HCT116 (cell line): Measurements from ENCODE around the gene TNF. TPM values are rescaled to one million over a fixed set of nuclear protein-coding genes. Genes with fewer than 3 reads are reported as not detected.

ENCODE experiments used
- ATAC-seq: fragments of 200-7000 bp; cut with Tn5 transposase; 2 replicates; pipeline ENCODE4 v1.9.1; 2020; ENCODE audit warnings: mild to moderate bottlenecking, moderate library complexity
- BruUV-seq: library from RNA; stranded (reverse); fragments of 400-500 nt; replicated peaks from 2 replicates; lab custom pipeline; 2021; lab: Mats Ljungman, UMichigan
- CTCF ChIA-PET: fragments of 300-600 bp; sonication (Branson Sonifier 250); formaldehyde crosslinking; loops from one replicate; lab custom pipeline; 2021; ENCODE audit warnings: antibody characterized with exemption; lab: Charles Lee
- POLR2A ChIA-PET: fragments of 300-600, 350-600 bp; sonication (Branson Sonifier 250); formaldehyde crosslinking; loops from one replicate; lab custom pipeline; 2021; ENCODE audit warnings: antibody characterized with exemption; lab: Charles Lee
- RAD21 ChIA-PET, 2 experiments: fragments of 300-600 bp; sonication (Branson Sonifier 250); formaldehyde crosslinking; loops; one replicate each; lab custom pipeline; 2023; ENCODE audit warnings: low total read pairs in 2 of 2; ENCODE audit not compliant: uncharacterized antibody in 2 of 2, unreplicated experiment in 2 of 2, low non-redundant PET in 1 of 2; lab: Charles Lee
- DNase-seq: peaks from one replicate; pipeline ENCODE4 v3.0.0-alpha.2; 2010; ENCODE audit warnings: low read depth, low spot score
- H2AFZ ChIP-seq: fragments of 200-600 bp; shearing (Covaris generic), sonication (generic); 2 replicates; pipeline ENCODE4 v1.6.1; 2017; ENCODE audit warnings: low read depth, mixed run types, mixed read lengths, antibody characterized with exemption, low read length; ENCODE audit not compliant: poor library complexity, severe bottlenecking
- H3K27ac ChIP-seq: 2 replicates; pipeline ENCODE4 v1.5.1; 2012; ENCODE audit warnings: low read depth, low read length
- H3K27me3 ChIP-seq: fragments of 200-600 bp; sonication (generic); 2 replicates; pipeline ENCODE4 v1.6.1; 2016; ENCODE audit warnings: mixed run types, low read length, mixed read lengths; ENCODE audit not compliant: insufficient read depth
- H3K36me3 ChIP-seq, 2 experiments: fragments of 200-500 bp in 1 of 2; fragments of 200-600 bp in 1 of 2; sonication (Bioruptor generic) in 1 of 2; sonication (generic) in 1 of 2; 2 replicates each; pipeline versions ENCODE4 v1.5.1 to v1.6.1; 2014 to 2016; ENCODE audit warnings: low read length in 2 of 2, inconsistent platforms in 1 of 2, mixed read lengths in 1 of 2, mixed run types in 1 of 2; ENCODE audit not compliant: insufficient read depth in 2 of 2, control insufficient read depth in 1 of 2
- H3K4me1 ChIP-seq, 2 experiments: fragments of 200-600 bp in 1 of 2; sonication (generic) in 1 of 2; 2 replicates each; pipeline versions ENCODE4 v1.5.1 to v1.6.1; 2012 to 2017; ENCODE audit warnings: low read length in 2 of 2, inconsistent platforms in 1 of 2, mild to moderate bottlenecking in 1 of 2, mixed read lengths in 1 of 2, mixed run types in 1 of 2, moderate library complexity in 1 of 2; ENCODE audit not compliant: insufficient read depth in 2 of 2, control insufficient read depth in 1 of 2
- H3K4me2 ChIP-seq: fragments of 200-600 bp; sonication (generic); 2 replicates; pipeline ENCODE4 v1.6.1; 2017; ENCODE audit warnings: mixed run types, low read length, mixed read lengths
- H3K4me3 ChIP-seq, 2 experiments: fragments of 200-600 bp in 1 of 2; sonication (generic) in 1 of 2; replicated peaks in 1 of 2; 2 replicates each; pipeline ENCODE4 v1.5.1; 2011 to 2016; ENCODE audit warnings: low read length in 2 of 2, control low read depth in 1 of 2, low read depth in 1 of 2, mild to moderate bottlenecking in 1 of 2, mixed read lengths in 1 of 2, mixed run types in 1 of 2
- H3K79me2 ChIP-seq: fragments of 200-600 bp; sonication (generic); 2 replicates; pipeline ENCODE4 v1.6.1; 2017; ENCODE audit warnings: mild to moderate bottlenecking, mixed run types, low read length, moderate library complexity, mixed read lengths; ENCODE audit not compliant: insufficient read depth
- H3K9ac ChIP-seq: fragments of 200-600 bp; sonication (generic); 2 replicates; pipeline ENCODE4 v1.6.1; 2016; ENCODE audit warnings: low read length, mixed read lengths
- H3K9me2 ChIP-seq: fragments of 200-600 bp; sonication (generic), shearing (Covaris generic); 2 replicates; pipeline ENCODE4 v1.6.1; 2017; ENCODE audit warnings: mixed run types, mild to moderate bottlenecking, moderate library complexity; ENCODE audit not compliant: insufficient read depth
- H3K9me3 ChIP-seq, 2 experiments: fragments of 200-500 bp in 1 of 2; fragments of 200-600 bp in 1 of 2; sonication (Bioruptor generic) in 1 of 2; sonication (generic) in 1 of 2; 2 replicates each; pipeline ENCODE4 v1.6.1; 2014 to 2017; ENCODE audit warnings: low read length in 2 of 2, mixed read lengths in 2 of 2, inconsistent platforms in 1 of 2, low read depth in 1 of 2, mild to moderate bottlenecking in 1 of 2, mixed run types in 1 of 2, moderate library complexity in 1 of 2; ENCODE audit not compliant: control insufficient read depth in 1 of 2, insufficient read depth in 1 of 2
- H4K20me1 ChIP-seq: fragments of 200-600 bp; sonication (generic), shearing (Covaris generic); 2 replicates; pipeline ENCODE4 v1.6.1; 2017; ENCODE audit warnings: mixed run types, mild to moderate bottlenecking, moderate library complexity; ENCODE audit not compliant: insufficient read depth
- ATF3 ChIP-seq: IDR thresholded peaks from 2 replicates; pipeline ENCODE4 v1.6.1; 2012
- CTCF ChIP-seq, 3 experiments: fragments of 200-600 bp in 1 of 3; sonication (generic) in 1 of 3; IDR thresholded peaks in 2 of 3; conservative IDR thresholded peaks in 1 of 3; 2 replicates each; pipeline ENCODE4 v1.5.1; 2012 to 2017; ENCODE audit warnings: low read depth in 2 of 3, low read length in 2 of 3, antibody characterized with exemption in 1 of 3, borderline replicate concordance in 1 of 3, control low read depth in 1 of 3, mild to moderate bottlenecking in 1 of 3, mixed read lengths in 1 of 3, mixed run types in 1 of 3, moderate library complexity in 1 of 3; ENCODE audit not compliant: insufficient read depth in 1 of 3
- EGR1 ChIP-seq: IDR thresholded peaks from 2 replicates; pipeline ENCODE4 v1.6.1; 2012; ENCODE audit warnings: low read depth
- ELF1 ChIP-seq: IDR thresholded peaks from 2 replicates; pipeline ENCODE4 v1.6.1; 2012; ENCODE audit warnings: low read depth, borderline replicate concordance
- EZH2 ChIP-seq: fragments of 200-600 bp; sonication (generic); IDR thresholded peaks from 2 replicates; pipeline ENCODE4 v1.6.1; 2017; ENCODE audit warnings: antibody characterized with exemption, mixed run types
- EZH2phosphoT487 ChIP-seq: fragments of 200-600 bp; IDR thresholded peaks from 2 replicates; pipeline ENCODE4 v1.6.1; 2018; ENCODE audit warnings: antibody characterized with exemption, borderline replicate concordance
- FOSL1 ChIP-seq: IDR thresholded peaks from 2 replicates; pipeline ENCODE4 v1.6.1; 2012; ENCODE audit warnings: low read depth
- JUND ChIP-seq: IDR thresholded peaks from 2 replicates; pipeline ENCODE4 v1.6.1; 2012
- POLR2A ChIP-seq: IDR thresholded peaks from 2 replicates; pipeline ENCODE4 v1.7.0; 2011; ENCODE audit warnings: borderline replicate concordance; ENCODE audit not compliant: insufficient read depth, insufficient read length; ENCODE audit errors: extremely low read depth
- RAD21 ChIP-seq: IDR thresholded peaks from 2 replicates; pipeline ENCODE4 v1.6.1; 2012; ENCODE audit warnings: low read depth, mild to moderate bottlenecking
- SIN3A ChIP-seq: IDR thresholded peaks from 2 replicates; pipeline ENCODE4 v1.6.1; 2012; ENCODE audit warnings: low read depth
- SP1 ChIP-seq: IDR thresholded peaks from 2 replicates; pipeline ENCODE4 v1.6.1; 2012; ENCODE audit warnings: low read depth
- TCF7L2 ChIP-seq: IDR thresholded peaks from 2 replicates; pipeline ENCODE4 v1.7.0; 2011; ENCODE audit warnings: borderline replicate concordance, inconsistent platforms; ENCODE audit not compliant: insufficient read depth, insufficient read length; ENCODE audit errors: extremely low read depth
- ZBTB33 ChIP-seq: IDR thresholded peaks from 2 replicates; pipeline ENCODE4 v1.6.1; 2011; ENCODE audit warnings: mild to moderate bottlenecking, low read length, moderate library complexity; ENCODE audit not compliant: insufficient replicate concordance; ENCODE audit errors: extremely low read depth
- ZFX ChIP-seq: fragments of 450-650 bp; IDR thresholded peaks from 2 replicates; pipeline ENCODE4 v1.6.1; 2017
- ZNF274 ChIP-seq: fragments of 200-500 bp; sonication (Bioruptor generic); IDR thresholded peaks from 2 replicates; pipeline ENCODE4 v1.6.1; 2014; ENCODE audit warnings: mild to moderate bottlenecking, low read depth, low read length, inconsistent platforms
- intact Hi-C: fragments of 100-400 bp; cut with micrococcal nuclease; formaldehyde crosslinking; loops from 2 replicates; pipeline ENCODE4 v1.10.0; 2022
- total RNA-seq: library from RNA; stranded (reverse); gene quantifications from one replicate; pipeline ENCODE4 v1.2.1, GENCODE V29; 2021; ENCODE audit not compliant: unreplicated experiment

Gene TNF
- total RNA-seq, 1 experiment from 2014 or later: 0.59 TPM

- TF ChIP-seq SIN3A: no peak
- no peak for TF ChIP-seq EZH2
- 0 out of 2 replicates have a peak, but pooled peaks have one; percentile 54 for TF ChIP-seq SP1
- no peak for TF ChIP-seq ELF1
- TF ChIP-seq JUND: no peak
- TF ChIP-seq CTCF (IDR thresholded peaks at IDR 0.05 in 2 of 3, conservative IDR thresholded peaks at IDR 0.05 in 1 of 3; ENCODE audit: borderline replicate concordance in 1 of 3, insufficient read depth in 1 of 3, low read depth in 2 of 3, low read length in 2 of 3): no peak
- TF ChIP-seq ZFX: peak; percentile 77; the same call in 1 of the 2 replicates
- TF ChIP-seq POLR2A: no peak
- no peak for TF ChIP-seq FOSL1
These were observed 45.4 kb downstream of the TNF start, which contains the start of gene PRRC2A (continued) for GRCh38 chr6:31620586-31621319.

- peaks cover 56% of the 10 kb centered on the region for H3K79me2 ChIP-seq
- no peaks in the 10 kb centered on the region for H4K20me1 ChIP-seq
- DNase-seq (no peak), ATAC-seq (no peak)
- ChIA-PET POLR2A (interaction anchor here (0.7 to 0.8 kb wide), 2 partner anchors 30 to 43 kb away, joined by 3 read pairs; partner anchors contain the start of gene GPANK1), CTCF (interaction anchor here (1.0 kb wide), 1 partner anchor 41 kb away, joined by 3 read pairs; no protein-coding TSS in a partner anchor), RAD21 (no interaction called here)
- H3K27me3 ChIP-seq: no peaks in the 10 kb centered on the region
- H3K9ac ChIP-seq: peak overlapping the region; percentile 98
- H3K4me1 ChIP-seq: peaks cover 6 to 18% of the 10 kb centered on the region in 2 experiments; a peak in 3 of 4 replicates
- no peak overlapping the region for H2AFZ ChIP-seq
- peak overlapping the region; percentile 90 for H3K27ac ChIP-seq
- no peaks in the 10 kb centered on the region for H3K9me2 ChIP-seq
- BruUV-seq: TSS peak; percentile 65
- H3K4me2 ChIP-seq: peak overlapping the region; percentile 91
- peaks cover 19 to 50% of the 10 kb centered on the region in 2 experiments for H3K36me3 ChIP-seq
- peak overlapping the region; percentile 99 to 100 for H3K4me3 ChIP-seq
- H3K9me3 ChIP-seq: no peaks in the 10 kb centered on the region
- intact Hi-C loops: no loop called here
- no peak for TF ChIP-seq ELF1
- TF ChIP-seq ZBTB33: no peak
- no peak for TF ChIP-seq TCF7L2
- TF ChIP-seq RAD21: no peak
- TF ChIP-seq ZNF274: no peak
- no peak for TF ChIP-seq EZH2phosphoT487
- no peak for TF ChIP-seq EGR1
- no peak for TF ChIP-seq ATF3
- TF ChIP-seq SP1: no peak
These were observed 46.1 kb downstream of the TNF start for GRCh38 chr6:31621320-31621939.
